ENCODE measurements around the gene CDH23. TPM values are rescaled to one million over a fixed set of nuclear protein-coding genes. Genes with fewer than 3 reads are reported as not detected.

CDH23 gene
- total RNA-seq, 1 experiment from 2014 or later: not detected

DNA sequence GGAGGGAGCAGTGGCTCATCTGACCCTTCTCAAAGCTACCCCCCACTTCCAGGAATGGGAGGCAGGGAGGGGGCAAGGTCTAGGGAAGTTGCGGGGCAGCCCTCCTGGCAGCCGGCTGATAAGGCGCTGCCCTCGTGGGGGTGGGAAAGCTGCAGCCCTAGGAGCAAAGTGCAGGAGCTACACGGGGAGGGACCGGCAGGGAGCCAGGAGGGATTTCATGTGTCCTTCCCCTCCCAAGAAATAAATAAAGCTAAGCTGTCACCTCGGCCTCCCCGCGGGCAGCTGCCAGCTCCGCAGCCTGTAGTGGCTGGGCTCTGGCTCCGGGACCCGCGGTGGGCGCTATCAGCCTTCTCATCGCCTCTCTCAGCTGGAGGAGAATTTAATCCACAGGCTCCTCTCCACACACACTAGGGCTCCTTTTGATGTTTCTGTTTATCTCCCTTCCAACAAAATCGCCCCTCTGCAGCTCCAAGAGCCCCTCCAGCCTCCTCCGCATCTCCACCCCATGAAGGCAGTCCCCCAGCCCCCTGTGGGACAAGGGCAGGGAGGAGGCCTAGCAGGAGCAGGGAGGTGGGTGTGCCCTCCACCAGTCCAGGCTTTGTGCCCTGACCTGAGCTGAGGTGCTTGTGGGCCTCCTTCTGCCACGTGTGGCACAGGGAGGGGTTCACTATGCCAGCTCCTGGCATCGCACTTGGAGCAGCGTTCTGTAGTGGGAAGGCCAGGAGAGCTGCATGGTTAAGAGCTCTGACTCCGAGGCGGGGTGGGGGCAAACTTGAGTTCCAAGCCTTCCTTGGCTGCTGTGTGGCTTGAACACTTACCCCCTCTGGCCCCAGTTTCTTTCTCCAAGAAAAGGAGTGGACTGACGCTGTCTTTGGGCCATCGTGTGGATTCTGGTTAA is 242.4 kb downstream of the CDH23 start:
- no peak for DNase-seq (ENCODE audit: low read depth)

GRCh38 chr10:71640607-71641006 is 243.9 kb downstream of the CDH23 start:
- no peak for DNase-seq (ENCODE audit: low read depth)

- DNase-seq (ENCODE audit: low read depth): no peak
These were observed 244.7 kb downstream of the CDH23 start for GRCh38 chr10:71641449-71641848.

- no peak for DNase-seq (ENCODE audit: low read depth)
These were observed 245.3 kb downstream of the CDH23 start for GRCh38 chr10:71641986-71642385.

DNA sequence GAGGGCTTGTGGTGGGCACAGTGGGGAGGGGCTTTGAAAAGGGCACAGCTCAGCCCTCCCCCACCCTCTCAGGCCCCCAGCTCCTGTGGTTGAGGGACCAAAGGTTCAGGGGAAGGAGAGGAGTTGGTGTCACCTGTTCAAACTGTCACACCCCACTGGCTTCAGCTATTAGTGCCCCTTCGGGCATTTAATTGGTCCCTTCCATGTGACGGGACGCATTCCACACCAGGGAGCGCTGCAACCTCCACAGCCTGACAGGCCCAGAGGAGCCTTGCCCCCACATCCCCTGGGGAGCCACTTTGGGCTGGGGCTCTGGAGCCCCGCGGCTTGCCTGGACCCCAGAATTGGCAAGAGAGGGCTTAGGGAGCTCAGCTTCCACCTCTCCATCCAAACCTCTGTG is 247.2 kb downstream of the CDH23 start:
- DNase-seq (ENCODE audit: low read depth): no peak

DNA sequence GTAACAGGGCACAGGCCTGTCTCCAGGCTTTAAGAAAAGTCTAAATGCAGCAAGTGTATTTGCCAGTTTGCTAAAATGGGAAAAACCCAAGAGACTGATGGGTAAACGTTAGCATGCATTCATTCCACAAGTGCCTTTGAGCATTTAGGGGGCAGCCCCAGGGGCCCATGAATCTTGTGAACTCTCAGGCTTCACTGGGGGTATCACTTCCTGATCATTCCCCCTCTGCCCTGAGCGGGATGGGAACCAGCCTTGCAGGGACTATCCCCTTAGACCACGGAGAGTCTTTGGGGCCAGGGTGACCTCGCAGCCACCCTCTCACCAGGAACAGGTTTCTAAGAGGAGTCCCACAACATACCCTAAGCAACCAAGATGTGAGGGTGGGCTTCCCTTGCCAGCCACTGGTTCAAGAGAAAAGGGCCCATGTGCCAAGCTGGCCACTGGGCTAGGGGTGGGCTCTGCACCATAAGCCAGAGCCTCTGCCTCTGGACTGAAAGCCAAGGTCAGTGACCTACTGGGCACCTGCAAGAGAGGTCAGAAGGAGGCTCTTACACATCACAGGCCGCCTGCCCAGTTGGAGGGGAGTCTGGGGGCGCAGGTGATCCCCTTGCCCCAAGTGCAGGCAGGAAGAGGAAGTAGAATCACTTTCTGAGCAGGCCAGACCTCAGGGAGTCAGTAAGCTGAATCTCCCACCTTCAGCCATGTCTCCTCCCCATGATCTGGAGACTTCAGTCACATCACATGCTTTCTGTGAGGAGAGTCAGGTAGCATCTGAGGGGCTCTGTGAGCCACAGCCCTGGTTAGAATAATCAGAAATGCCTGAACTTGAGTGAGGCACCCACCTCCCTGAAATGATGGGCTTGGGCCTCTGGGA is 247.8 kb downstream of the CDH23 start:
- no peak for DNase-seq (ENCODE audit: low read depth)

- no peak for DNase-seq (ENCODE audit: low read depth)
These were observed 248.5 kb downstream of the CDH23 start for GRCh38 chr10:71645185-71645584.

DNA sequence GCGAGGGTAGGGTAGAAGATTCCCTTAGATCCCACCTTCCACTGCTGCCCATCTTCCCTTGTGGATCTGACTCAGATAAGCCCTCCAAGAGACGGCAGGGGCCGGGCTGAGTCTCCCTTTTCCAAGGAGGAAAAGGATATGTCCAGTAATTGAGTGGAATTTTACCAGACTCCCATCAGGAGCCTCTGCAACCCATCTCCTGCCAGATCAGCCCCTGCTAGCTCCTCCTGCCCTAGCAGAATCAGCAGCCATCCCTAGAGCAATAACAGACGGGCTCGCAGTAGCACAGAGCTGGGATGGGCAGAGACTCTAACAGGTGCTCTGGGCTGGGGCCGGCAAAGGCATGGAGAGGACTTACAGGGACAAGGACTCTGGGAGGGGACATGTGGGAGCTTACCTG is 249.3 kb downstream of the CDH23 start:
- no peak for DNase-seq (ENCODE audit: low read depth)

DNA sequence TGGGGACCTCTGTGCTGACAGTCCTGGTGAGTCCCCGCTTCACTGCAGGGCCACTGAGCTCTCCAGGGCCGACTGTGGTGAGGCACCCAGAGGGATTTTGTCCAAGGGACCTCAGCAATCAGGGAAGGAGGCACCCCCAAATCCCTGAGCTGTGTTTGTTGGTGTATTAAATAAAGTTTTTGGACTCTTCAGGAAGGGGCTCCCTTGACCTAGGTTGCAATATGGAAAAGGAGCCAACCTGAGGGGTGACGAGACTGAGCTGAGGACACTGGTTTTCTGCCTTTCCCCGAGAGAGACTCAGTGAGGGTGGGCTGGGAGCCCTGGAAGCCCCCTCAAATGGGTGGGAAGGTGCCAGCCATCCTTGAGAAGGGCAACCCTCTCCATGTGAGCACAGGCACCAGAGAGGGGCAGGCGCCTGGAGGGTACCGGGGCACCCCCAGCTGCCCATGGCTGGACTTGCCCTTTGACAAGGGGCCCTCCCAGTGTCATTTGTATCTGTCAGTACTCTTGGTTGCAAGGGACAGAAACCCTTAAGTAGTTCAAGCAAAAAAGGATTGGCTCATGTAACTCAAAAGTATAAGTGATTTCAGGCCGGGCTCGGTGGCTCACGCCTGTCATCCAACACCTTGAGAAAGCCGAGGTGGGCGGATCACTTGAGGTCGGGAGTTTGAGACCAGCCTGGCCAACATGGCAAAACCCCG is 250.0 kb downstream of the CDH23 start:
- DNase-seq (ENCODE audit: low read depth): no peak

- peak; percentile 5 for DNase-seq (ENCODE audit: low read depth)
These were observed 251.0 kb downstream of the CDH23 start for GRCh38 chr10:71647526-71648253.

DNA sequence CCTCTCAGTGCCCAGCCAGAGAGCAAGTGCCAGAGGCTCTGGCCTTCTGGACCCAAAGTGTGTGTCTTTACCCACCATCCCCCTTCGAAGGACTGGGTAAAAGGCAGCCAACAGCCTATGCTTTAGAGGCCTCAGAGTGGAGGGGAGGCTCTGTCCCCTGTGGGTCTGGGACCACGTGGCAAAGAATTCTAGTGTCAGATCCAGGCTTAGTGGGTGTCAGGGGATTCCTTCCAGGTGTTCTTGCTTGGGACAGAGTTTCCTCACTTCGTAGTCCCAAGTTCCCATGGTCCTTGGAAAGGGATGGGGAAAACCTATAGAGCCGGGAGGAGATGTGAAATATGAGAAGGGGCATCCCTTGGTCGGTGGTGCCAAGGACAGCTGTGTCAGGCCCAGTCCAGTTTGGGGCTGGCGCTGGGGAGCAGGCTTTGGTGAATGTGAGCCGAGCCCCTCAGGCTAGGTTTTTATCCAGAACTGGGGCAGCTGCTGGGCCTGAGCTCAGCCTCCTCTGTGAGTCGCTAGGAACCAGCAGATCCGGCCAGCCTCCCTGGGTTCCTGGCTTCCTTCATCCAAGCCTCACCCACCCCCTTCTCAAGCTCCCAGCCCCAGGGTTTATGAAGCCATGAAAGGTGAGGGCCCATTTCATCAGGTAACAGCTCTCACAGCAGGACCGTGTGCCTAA is 251.7 kb downstream of the CDH23 start:
- DNase-seq (ENCODE audit: low read depth): no peak

DNA sequence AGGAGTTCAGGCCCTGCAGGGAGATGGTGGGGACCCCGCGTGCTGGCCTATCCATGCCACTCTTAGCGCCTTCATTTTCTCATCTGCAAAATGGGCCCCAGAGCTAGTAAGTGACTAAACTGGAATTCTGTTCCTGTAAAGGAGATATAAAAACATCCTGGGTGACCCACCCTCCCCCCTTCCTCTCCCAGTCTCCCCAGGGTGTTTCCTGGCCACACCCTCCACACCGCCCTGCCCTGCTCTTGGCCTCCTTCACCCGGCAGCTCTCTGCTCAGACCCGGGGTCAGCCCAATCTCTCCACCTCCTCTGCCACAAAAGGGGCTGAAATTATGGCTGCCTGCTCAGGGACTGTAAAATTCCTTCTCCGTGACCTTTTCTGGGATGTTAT is 252.2 kb downstream of the CDH23 start:
- DNase-seq (ENCODE audit: low read depth): no peak

GRCh38 chr10:71649631-71650030 is 252.9 kb downstream of the CDH23 start:
- DNase-seq (ENCODE audit: low read depth): no peak

GRCh38 chr10:71650397-71650796 is 253.7 kb downstream of the CDH23 start:
- no peak for DNase-seq (ENCODE audit: low read depth)

- DNase-seq (ENCODE audit: low read depth): no peak
These were observed 254.7 kb downstream of the CDH23 start for GRCh38 chr10:71651428-71651827.

DNA sequence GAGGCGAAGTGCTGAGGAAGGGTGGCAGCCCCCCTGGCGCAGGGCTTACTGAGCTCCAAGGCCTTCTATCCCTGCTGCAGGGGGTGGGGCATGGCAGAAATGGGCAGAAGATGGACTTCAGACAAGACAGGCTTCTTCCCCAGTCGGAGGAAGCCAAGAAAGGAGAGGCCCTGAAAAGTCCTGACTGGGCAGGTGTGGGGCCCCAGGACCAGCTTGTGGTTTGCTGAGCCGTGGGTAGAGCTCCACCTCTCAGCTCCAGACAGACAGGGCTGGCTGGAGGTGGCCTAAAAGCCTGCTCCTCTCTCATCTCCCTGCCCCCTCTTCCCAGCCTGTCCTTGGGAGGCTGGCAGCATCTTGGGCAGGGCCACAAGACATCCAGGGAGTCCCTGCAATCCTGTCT is 255.2 kb downstream of the CDH23 start:
- no peak for DNase-seq (ENCODE audit: low read depth)

DNA sequence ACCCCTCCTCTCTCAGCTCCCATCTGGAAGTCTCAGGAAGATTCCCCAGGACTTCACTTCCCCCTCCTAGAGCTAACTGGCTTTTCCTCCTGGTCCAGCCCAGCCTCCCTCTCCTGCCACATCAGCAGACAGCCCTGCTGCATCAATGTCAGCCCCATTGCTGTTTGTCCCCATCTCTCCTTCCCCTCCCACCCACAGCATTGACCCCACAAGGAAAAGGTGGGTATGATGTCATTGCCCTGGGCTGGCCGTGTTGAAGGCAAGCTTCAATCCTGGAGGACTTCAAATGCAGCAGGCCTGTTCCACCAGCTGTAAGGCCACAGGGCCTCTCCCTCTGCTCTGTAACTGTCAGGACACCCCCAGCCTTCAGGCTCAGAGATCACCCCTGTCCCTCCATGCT is 256.3 kb downstream of the CDH23 start:
- no peak for DNase-seq (ENCODE audit: low read depth)

GRCh38 chr10:71656220-71656619 is 259.5 kb downstream of the CDH23 start:
- DNase-seq (ENCODE audit: low read depth): no peak

- DNase-seq (ENCODE audit: low read depth): no peak
These were observed 261.1 kb downstream of the CDH23 start for GRCh38 chr10:71657604-71658466.

DNA sequence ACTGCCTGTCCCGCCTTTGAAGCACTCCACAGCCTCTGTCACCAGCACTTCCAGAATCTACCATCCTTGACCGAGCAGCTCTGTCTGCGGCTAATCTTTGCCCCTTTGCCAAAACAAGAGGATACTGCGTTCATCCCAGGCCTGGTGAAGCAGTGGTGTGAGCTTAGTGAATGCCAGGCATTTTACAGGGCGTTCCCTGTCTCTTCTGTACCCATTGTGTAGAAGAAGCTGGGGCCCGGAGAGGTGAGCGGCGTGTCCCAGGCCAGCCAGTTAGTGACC is 261.7 kb downstream of the CDH23 start:
- no peak for DNase-seq (ENCODE audit: low read depth)

All from M059J (cell line).